ENCODE results near the gene SLC35F4.
A peak's percentile ranks its signal among the peaks of the same experiment; 100 is the strongest.

The SLC35F4 gene

DNA sequence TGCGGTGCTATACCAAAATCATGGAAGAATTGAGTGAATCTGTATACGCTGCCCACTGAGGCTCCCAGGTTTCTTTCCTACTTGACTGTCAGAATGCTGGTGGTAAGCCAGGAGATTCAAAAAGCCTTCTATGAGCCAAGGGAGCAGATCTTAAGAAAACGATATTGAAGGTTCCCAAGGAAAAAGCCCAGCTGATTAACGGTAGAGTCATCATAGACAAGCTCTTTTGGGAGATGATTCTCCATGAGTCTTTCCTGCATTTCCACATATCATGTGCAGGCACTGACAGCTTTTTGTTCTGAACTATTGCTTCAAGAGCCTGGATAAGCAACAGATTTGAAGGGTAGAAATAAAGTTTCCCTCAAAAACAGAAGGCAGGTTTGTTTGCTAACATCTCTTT, 17.5 kb downstream of the SLC35F4 start:
- DNase-seq = no peak

DNA sequence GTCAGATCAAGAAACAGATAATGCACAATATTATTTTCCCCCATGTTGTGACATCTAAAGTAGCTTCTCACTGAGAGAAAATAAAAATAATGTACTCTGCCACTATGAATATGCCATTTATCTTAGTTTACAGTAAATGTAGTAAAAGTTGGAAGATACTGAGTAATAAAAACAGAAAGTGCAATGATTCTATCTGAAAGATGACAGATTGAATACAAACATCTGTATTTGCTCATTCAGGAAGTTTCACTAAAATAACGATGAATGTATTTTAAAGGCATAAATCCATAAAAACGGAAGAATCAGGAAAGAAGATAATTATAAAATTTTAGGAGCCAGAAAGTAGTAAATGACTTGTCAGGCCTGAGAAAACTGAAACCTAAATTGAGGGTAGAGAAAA, 18.2 kb downstream of the SLC35F4 start:
- no peak for DNase-seq

DNA sequence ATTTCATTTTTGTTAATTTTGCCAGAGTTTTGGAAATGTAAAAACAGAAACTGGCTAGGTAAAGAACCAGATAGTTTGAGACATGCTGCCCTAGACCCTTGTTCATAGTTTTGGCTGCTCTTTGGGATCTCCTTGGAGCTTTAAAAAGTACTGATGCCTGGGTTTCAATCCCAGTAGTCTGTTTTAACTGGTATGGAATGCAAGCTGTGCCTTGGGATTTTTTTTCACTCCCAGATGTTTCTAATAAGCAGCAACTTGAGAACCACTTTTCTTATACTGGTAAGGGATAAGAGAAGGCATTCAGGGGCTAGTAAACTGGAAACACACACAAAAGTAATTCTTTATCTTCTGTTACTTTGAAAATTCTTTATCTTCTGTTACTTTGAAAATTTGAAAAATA, 18.8 kb downstream of the SLC35F4 start:
- DNase-seq = no peak

DNA sequence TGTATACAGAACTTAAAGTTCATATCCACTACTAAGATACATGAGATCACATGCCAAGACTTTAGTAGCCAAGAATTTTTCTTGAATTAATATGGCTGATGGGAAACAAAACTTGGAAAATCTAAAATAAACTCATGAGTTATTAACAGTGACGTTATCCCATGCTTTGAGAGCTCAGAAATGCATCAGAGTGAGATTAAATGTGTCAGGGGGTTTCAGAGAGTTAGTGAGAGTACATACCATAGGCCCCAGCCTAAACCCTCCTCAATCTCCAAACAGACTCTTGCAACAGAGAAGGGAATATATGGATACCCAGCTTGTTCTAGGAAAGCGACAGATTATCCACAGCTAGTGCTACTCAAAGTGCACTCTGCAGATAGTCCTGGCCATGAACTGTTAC, 19.3 kb downstream of the SLC35F4 start:
- DNase-seq = no peak

DNA sequence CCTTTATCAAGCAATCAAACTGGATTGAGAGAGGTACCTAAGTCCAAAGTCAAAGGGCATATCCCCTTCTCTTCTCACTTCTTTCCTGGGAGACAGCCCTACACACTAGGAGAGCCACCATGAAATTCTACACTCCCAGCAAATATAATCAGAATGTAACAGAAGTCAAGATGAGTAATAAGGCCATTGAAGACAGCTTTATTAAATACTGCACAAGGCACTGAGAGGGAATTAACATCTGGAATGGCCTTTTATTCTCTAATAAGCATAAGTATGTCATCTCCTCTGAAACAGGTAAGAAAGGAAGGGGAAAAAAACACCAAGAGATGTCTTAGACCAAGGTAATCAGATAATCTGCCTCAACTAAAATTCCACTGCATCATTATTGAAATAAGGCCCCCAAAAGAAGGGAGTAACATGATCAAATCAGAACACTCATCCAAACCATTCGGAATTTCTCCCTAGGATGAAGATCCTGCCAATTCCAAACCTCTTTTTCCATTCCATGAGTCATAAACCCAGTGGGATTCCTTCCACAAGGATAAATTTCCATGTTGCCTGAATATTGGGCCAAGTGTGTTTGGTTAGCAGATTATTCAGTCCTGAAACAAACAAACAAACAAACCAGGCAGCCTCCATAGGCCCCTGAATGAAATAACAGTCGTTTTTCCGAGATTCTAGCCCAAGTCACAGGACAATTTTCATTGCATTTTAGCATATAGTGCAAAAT, 19.9 kb downstream of the SLC35F4 start:
- no peak for DNase-seq

DNA sequence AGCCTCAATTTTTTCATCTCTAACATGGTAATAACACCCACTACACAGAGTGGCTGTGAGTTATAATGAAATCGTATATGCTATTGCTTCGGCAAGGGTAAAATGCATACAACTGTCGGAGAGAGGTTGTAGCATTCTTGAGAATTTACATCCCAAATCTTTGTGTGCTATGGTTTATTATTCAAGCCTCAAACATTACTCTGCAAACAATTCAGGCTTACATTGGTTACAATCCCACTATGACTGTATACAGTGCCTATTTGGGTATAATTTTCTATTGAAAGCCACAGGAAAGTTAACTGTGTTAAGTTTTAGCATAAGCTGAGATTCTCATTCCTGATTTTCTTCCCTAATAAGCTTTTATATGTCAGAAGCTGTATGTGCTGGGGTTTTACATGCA, 20.6 kb downstream of the SLC35F4 start:
- DNase-seq = no peak

DNA sequence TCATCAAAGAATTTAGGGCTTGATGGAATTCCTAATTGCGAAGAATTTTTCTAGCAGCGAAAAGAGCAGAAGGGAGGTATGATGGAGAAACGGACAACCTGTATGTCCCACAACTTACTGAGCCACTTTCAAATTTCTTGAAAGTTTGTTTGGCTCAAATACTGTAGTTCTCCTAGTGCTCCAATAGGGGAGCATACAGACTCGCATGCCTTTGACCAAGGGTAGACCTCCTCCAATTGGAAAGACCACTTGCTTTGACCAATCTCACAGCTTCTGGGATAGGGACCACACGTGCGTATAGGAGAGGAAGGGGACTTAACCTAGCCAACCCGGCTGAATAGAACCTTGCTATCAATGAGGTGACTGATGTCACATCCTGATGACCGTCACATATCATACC, 28.6 kb downstream of the SLC35F4 start:
- no peak for DNase-seq

DNA sequence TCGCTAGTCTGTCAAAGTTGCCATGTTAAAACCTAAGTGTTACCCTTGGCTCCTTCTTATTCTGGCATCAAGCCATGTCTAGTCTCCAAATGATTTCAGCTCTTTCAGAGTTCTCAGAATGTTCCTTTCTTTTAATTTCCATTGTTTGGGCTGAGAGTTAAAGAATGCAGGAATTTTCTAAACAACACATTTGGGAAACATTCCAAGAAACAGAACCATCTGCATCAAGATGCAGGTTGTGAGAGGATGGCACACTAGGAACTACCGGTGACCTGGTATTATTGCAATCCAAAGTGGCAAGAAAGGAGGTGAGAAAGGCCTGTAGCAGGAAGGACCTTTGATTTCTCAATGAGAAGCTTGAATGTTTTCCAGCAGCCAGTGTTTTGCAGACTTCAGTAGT, 30.1 kb downstream of the SLC35F4 start:
- no peak for DNase-seq

DNA sequence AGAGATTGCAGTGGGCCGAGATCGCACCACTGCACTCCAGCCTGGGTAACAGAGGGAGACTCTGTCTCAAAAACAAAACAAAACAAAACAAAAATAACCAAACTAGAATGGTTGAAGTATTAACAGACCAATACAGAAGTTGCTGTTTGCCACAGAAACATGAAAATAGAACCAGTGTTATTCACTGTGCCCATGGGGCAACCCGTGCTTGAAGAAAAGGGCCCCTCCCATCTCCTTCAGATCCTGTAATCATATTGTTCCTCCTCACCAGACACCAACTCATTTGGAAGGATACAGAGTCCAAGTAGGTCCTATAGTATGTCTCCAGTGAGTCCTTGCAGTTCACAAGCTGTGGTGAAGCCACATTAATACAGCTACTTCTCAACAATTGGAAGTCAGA, 30.9 kb downstream of the SLC35F4 start:
- DNase-seq = no peak

DNA sequence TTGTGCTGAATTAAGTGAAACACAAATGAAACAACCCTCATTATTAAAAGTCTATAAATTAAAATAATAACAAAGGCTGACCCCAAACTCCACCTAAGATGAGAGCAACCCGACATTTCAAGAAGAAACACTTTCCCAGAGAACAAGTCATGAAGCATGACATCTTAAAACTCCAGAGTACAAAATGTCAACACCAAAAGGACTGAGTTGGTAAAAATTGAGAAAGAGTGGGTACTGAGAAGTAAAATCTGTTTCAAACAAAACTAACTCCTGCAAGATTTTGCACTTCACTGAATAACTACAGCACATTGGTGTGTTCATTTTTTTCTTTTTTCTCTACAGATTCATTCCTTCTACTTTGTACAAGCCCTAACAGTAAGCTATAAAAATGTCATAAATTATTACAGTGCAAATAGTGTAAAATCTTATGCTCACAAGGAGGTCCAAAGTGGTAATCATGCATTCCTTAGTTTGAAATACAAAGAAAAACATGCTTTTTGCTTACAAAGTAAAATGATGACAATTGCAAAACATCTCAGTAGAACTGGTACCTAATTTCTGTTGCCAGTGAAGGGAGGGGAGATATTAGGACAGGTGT, 31.8 kb downstream of the SLC35F4 start:
- no peak for DNase-seq

DNA sequence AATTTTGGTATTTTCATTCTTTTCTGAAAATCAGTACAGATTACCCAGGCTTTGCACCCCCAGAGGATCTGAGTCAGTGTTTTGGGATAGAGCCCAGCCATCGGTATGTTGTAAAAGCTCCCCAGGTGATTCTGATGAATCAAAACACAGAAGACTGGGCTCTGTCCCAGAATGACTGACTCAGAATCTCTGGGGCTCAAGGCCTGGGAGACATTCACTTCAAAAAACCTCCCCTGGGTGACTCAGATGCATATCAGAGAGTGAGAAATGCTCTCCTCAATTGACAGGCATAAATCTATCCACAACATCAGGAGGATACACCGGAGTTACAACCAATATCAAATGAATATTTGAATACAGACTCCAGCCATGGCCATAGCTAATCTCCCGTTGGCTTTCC, 32.6 kb downstream of the SLC35F4 start:
- peak; percentile 17 for DNase-seq

DNA sequence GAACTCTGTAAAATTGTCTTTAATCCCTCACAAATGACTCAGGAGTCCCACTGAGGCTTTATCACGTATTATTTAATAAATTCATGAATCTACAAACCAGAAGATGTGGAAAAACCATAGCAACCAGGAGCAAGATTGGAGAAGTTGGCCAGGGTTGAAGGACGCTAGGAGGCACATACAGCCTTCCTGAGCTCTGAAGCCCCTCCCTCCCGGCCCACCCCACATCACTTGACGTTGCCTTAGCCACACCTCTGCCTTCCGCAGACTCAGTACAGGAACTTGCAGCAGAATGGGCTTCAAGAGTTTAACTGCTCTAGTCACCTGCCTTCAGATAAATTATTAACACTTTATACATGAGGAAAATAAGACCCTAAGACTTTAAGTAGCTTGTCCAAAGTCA, 33.9 kb downstream of the SLC35F4 start:
- DNase-seq = no peak

DNA sequence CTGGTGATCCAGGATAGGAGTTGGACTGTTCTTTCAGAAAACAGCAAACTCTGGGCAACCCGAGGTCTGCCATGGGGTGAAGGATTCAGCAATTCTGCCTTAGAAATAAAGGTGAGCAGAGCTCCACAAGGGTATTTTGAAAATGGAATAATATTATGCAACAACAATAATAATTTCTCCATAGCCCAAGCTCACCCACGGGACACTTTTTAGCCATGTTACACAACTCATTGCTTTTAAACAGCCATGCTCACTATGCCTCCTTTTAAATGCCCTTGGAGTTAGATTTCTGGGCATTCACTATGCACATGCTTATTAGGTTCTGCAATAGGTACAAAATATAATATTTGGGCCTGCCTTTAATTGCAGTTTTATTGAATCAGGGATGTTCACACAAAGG, 37.2 kb downstream of the SLC35F4 start:
- DNase-seq = no peak

DNA sequence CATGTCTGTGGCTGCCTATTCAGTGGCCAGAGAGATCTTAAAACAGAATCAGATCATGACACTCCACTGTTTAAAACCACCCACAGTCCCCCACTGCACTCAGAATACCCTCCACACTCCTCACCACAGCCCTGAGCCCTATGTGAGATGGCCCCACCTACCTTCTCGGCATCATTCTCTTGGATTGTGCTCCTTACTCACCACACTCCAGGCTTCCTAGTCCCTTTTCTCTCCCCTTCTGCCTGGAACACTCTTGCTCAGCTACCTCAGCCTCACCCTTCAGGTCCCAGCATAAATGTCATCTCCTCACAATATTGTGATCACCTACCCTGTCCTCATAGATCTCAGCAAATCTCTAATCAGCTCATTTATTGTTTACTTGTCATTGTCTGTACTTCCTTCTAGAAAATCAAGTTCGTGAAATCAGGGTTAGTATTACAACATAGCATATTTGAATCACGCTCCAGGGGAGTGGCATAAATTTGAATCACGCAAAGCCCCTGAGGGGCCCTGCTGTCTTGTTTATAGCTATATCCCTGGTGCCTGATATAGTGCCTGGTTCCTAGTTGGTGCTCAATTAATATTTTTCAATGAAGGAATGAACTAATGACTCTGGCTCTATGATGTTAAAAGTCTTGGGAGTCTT, 42.8 kb downstream of the SLC35F4 start:
- DNase-seq = no peak

DNA sequence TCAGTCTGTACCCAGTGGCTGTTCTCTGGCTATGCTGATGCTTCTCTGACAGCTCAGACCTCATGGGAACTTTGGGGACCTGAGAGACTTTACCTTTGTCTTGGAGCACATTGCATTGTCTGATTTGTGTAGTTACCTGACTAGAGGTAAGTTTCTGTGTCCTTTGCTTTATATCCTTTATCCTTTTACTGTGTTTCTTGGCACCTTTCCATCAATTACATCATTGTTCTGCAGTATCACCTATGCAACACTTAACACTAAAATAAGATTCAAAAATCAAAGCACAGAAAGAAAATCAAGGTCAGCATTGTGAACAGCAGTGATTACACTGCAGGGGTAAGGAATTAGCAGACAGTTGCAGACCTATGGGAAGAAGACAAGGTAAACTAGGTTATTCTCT, 43.8 kb downstream of the SLC35F4 start:
- no peak for DNase-seq

DNA sequence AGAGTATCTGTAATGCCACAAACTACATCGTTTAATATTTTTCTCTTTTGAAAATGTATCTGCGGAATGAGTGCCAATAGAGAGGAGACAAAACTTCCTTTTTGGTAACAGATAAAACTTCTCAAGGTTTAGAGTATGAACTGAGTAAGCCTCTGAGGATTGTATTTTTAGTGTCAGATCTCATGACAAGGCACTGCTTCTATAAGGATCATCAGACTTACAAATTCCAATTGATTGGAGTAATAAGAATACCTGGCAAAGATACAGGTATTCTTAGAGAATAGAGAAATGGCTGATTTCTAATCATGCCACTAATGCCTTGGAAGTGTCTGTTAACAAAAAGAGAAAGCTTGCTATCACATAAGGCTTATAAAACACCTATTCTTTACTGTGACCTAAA, 45.3 kb downstream of the SLC35F4 start:
- DNase-seq = no peak

DNA sequence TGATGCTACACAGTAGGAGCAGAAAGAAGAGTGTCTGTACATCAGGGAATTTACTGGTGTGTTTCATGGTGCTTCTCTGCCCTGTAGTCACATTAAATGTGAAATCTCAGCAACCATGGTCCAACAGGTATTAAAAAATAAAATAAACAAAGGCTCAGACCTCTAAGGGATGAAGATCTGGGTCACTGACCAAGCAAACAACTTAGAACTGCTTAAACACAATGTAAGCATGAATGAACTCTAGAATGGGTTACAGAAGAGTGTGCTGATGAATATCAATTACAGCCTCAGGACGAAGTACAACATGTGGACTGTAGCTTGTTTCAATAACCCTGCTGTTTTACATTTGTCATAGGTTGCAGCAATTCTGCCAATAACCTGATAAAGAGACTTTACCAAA, 47.4 kb downstream of the SLC35F4 start:
- DNase-seq = peak; percentile 24

DNA sequence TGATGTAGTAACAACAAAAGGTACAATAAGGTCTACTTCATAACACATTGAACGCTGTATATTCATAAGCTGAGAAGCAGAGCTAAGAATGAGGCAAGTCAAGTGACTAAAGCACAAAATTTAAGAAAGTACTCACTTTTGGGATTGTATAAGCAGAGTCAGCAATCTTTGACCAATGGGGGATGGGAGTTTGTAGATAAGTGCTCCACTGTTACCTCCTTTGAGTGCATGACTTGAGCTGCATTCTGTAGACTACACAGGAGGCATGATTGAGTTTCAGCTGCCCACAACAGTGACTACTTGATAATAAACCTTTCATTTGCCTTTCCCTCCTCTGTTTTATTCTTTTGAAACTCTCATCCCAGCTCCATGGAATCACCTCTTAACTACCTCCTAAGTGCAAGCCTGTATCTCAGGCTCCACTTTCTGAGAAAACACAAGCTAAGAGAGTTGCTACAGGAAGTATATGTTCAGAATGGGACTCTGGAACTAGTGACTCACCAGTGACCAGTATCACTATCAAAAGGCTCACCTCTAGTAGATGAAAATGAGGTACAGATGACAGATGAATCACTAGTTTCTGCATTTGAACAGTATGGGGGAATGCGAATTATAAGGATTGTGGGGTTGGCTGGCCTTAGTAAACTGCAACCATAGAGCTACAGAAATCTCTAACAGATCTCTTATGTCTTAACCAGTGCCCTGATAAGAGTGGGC, 49.2 kb downstream of the SLC35F4 start:
- no peak for DNase-seq

DNA sequence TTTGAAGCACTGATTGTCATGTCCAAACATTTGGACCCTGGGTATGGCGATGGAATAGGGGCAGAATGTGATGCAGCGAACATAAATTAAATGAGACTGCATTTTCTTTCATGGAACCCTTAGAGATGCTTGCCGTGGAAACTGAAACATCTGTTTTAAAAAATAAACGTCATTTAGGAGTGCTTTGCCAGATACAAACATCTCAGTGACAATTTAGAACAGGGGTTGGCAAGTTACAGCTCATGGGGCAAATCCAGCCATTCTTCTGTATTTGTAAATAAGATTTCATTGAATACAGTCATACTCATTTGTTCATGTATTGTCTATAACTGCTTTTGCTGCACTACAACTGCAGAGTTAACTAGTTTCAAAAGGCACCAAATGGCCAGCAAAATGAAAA, 51.2 kb downstream of the SLC35F4 start:
- DNase-seq = no peak

DNA sequence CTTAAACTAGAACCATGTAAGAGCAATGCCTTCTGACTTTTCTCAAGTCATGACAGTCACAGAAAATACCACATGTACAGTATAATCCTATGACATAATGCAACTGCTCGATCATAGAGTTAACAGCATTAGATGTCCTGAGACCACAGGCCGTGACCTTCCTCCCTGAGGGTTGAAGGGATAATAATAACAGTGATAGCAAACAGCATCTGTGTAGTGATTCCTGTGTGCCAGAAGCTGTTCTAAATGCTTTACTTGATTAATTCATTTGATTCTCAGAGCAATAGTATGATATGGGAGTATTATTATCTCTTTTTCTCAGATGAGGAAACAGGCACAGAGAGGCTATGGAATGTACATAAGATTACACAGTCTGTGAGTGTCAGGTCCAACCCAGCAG, 53.2 kb downstream of the SLC35F4 start:
- no peak for DNase-seq

DNA sequence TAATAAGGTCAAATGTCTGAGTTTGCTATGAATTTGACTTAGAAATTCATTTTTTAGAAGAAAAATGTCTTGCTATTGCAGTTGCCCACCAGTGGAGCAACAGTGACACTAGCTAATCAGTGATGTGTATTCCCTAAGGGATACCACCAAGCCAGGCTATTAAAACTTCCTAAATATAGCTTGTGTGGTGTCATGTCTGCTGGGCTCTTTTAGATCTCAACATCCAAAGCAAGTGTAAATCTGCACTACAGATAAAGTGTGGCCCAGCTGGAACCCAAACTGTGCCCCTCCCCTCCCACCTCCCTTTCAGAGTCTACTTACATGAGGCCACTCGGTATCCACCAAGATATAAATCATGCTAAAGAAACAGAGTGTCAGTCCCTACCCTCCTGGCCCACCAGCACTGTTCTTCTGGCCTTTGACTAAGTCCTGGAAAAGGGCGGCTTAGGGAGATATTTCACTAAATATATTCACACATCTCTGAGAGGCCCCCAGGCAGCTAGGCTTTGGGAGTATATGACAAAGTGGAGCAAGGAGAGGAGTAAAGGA, 53.8 kb downstream of the SLC35F4 start:
- DNase-seq = no peak

DNA sequence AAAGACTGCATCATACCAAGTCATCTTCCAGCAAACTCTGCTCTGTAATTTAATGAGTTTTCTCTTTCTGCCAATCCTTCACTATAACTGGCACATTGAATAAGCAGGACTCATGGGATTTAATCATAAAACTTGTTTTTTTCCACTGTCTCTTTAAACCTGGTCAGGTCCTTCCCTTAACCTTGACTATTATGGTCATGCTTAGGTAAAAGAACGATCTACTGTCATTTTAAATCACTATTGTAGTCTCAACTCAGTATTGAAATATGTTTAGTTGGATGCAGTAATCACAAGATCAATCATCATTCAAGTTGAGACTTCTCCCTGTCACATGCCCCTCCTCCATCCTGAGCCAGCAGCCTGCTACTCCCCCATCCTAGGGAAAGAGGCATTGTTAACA, 56.1 kb downstream of the SLC35F4 start:
- DNase-seq = no peak

DNA sequence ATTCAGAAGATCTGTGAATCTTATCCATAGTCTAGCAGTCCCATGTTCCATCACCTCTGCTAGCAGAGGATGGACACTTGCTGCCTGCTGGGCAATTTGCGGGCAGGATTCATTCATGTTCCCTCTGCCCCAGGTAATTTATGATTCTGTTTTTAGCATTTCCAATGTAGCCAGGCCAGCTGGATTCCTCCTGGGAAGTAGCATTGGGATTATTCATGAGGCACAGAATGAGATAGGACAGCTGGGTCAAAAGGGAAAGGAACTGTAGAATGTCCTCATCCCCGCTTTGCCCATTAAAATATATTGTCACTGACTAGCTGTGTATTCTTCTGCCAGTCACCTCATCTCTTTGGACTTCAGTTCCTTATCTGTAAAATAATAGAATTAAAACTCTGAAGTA, 68.7 kb downstream of the SLC35F4 start:
- no peak for DNase-seq

DNA sequence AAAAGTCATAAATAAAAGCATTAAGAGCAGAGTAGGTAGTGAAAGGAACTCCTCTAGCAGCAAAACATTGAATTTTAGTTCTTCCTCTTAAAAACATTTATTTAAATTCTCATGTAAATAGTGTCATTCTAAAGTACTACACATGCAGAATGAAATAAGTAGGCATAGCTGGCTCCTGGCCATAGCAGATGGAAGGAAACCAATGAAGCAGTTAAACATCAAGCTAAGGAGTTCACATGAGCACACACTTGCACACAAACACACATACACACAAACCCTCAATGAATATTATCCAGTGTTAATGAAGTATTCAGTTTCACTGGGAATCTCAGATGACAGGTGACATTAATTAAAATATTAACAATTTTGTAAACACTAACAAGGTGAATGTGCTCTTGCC, 69.3 kb downstream of the SLC35F4 start:
- peak; percentile 4 for DNase-seq
